Measurements from ENCODE around the gene SURF1.

- no peak for TF ChIP-seq CTCF (IDR thresholded peaks at IDR 0.05; ENCODE audit: insufficient read depth, low read length, poor library complexity, severe bottlenecking)
- no peak for TF ChIP-seq EZH2phosphoT487 (conservative IDR thresholded peaks at IDR 0.05; ENCODE audit: low read length)
Observed at GRCh38 chr9:133404454-133405002, 48.2 kb upstream of the SURF1 start.
